ENCODE measurements around the gene CDC16. TPM values are rescaled to one million over a fixed set of nuclear protein-coding genes. Genes with fewer than 3 reads are reported as not detected.

Gene CDC16
- total and polyA plus RNA-seq, 7 experiments from 2014 or later, result 20.1 to 108 (median 78.3) TPM

DNA sequence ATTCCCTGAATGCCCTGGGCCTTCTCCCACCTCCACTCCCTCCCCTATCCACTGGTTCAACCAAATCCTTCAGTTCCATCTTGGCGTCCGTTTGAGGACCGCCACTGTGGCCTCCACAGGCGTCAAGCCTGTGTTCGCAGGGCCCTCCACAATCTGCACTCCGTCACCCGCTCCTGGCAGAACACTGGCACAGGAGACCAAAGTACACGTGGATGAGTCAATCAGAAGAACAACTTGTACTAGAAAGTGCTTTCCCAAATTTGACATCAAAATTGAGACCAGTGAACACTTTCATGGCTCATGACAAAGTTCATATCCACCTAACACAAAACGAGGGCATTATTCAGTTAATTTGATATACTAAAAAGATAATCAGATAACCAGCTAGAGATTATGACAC lies 6.5 kb upstream of the CDC16 start:
- peaks cover 27 to 38% (median 36%) of the 10 kb centered on the region in 7 donors for H3K4me1 Mint-ChIP-seq
- intact Hi-C loops (cut with micrococcal nuclease), result loop anchor here in 1 of 2 donors (5.0 kb wide), 1 partner anchor 181 kb away; no protein-coding TSS in a partner anchor
- Histone ChIP-seq H3K4me1 (ENCODE audit: control insufficient read depth in 2 of 2, insufficient read depth in 2 of 2, low read length in 2 of 2) (peaks cover 17 to 30% of the 10 kb centered on the region in 2 donors), H3K4me3 (ENCODE audit: low read length) (no peak overlapping the region), H3K36me3 (ENCODE audit: control insufficient read depth in 2 of 3, insufficient read depth in 3 of 3, low read length in 3 of 3) (no peaks in the 10 kb centered on the region), H3K27me3 (ENCODE audit: control insufficient read depth in 2 of 2, insufficient read depth in 2 of 2, low read length in 2 of 2) (no peaks in the 10 kb centered on the region), H3K27ac (ENCODE audit: low read depth, low read length) (no peak overlapping the region), H3K9me3 (ENCODE audit: control insufficient read depth in 2 of 3, low read length in 3 of 3) (no peaks in the 10 kb centered on the region)
- ATAC-seq, result no peak
- no peak for DNase-seq
- H3K27me3 Mint-ChIP-seq, result peaks cover 0 to 29% (median 4%) of the 10 kb centered on the region in 5 donors
- peak overlapping the region in 4 of 9 donors; percentile 45 to 95 (median 49) for H3K27ac Mint-ChIP-seq
- POLR2A ChIA-PET, result interaction anchor here (0.8 to 1.7 kb wide), 6 partner anchors 8 to 97 kb away, joined by 3 to 5 read pairs (median 4); no protein-coding TSS in a partner anchor
- H3K36me3 Mint-ChIP-seq, result peaks cover 0 to 2% (median 0%) of the 10 kb centered on the region in 5 donors
- H3K4me3 Mint-ChIP-seq, result peak overlapping the region in 1 of 10 donors; percentile 12
- CTCF ChIA-PET, result interaction anchor here (0.6 to 2.1 kb wide), 3 partner anchors 118 to 486 kb away, joined by 3 to 15 read pairs (median 3); no protein-coding TSS in a partner anchor
- peaks cover 0 to 4% (median 0%) of the 10 kb centered on the region in 11 donors for H3K9me3 Mint-ChIP-seq

DNA sequence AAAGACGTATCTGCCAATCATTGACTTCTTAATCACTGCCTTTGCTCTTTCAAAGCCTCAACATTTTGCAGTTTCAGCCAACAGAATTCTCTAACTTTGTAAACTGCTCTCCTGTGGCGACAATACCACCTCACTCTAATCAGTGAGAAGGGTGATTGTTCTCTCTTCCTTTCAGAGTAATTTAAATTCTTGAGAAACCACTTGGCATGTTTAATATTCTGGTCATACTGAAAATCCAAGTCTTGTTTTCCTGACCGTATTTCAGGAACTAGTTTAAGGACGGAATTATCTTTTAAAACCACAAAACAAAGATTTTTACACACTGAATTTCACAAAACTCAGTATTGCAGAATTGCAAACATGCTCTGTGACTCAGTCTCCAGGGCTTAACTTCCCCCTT lies 5.2 kb upstream of the CDC16 start:
- H3K27me3 Mint-ChIP-seq, result peaks cover 0 to 29% (median 4%) of the 10 kb centered on the region in 5 donors
- no peak overlapping the region for H3K27ac Mint-ChIP-seq
- intact Hi-C loops (cut with micrococcal nuclease), result loop anchor here in 1 of 2 donors (5.0 kb wide), 1 partner anchor 182 kb away; no protein-coding TSS in a partner anchor
- no peak for DNase-seq
- H3K9me3 Mint-ChIP-seq, result peaks cover 0 to 4% (median 0%) of the 10 kb centered on the region in 11 donors
- Histone ChIP-seq H3K9me3 (ENCODE audit: control insufficient read depth in 2 of 3, low read length in 3 of 3) (no peaks in the 10 kb centered on the region), H3K36me3 (ENCODE audit: control insufficient read depth in 2 of 3, insufficient read depth in 3 of 3, low read length in 3 of 3) (no peaks in the 10 kb centered on the region), H3K4me3 (ENCODE audit: low read length) (no peak overlapping the region), H3K27ac (ENCODE audit: low read depth, low read length) (no peak overlapping the region), H3K4me1 (ENCODE audit: control insufficient read depth in 2 of 2, insufficient read depth in 2 of 2, low read length in 2 of 2) (peaks cover 17 to 24% of the 10 kb centered on the region in 2 donors), H3K27me3 (ENCODE audit: control insufficient read depth in 2 of 2, insufficient read depth in 2 of 2, low read length in 2 of 2) (no peaks in the 10 kb centered on the region)
- no peak for ATAC-seq
- peaks cover 0 to 2% (median 0%) of the 10 kb centered on the region in 5 donors for H3K36me3 Mint-ChIP-seq
- CTCF ChIA-PET, result interaction anchor here (0.9 to 1.2 kb wide), 3 partner anchors 87 to 505 kb away, joined by 3 read pairs; no protein-coding TSS in a partner anchor
- H3K4me3 Mint-ChIP-seq, result no peak overlapping the region
- POLR2A ChIA-PET, result interaction anchor here (0.5 to 1.7 kb wide), 3 partner anchors 81 to 592 kb away, joined by 3 to 5 read pairs (median 3); no protein-coding TSS in a partner anchor
- peaks cover 25 to 35% (median 33%) of the 10 kb centered on the region in 7 donors for H3K4me1 Mint-ChIP-seq

DNA sequence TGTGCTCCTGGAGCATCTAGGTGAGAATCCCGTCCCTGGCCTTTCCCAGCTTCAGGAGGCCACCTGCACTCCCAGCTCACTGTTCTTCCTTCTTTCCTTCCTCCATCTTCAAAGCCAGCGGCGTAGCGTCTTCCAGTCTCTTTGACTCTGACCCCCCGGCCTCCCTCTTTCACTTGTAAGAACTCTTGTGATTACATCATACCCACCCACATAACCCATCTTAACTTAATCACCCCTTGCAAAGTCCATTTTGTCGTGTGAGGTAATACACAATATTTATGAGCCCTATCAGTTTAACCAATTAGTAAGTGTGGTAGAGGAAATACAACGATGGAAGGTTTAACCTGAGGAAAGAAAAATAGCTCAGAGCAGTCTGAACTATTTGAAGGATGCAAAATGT lies 4.6 kb upstream of the CDC16 start:
- no peaks in the 10 kb centered on the region for H3K27me3 ChIP-seq (ENCODE audit: control insufficient read depth in 2 of 2, insufficient read depth in 2 of 2, low read length in 2 of 2)
- peaks cover 0 to 29% (median 4%) of the 10 kb centered on the region in 5 donors for H3K27me3 Mint-ChIP-seq
- DNase-seq (no peak), ATAC-seq (no peak)
- POLR2A ChIA-PET, result interaction anchor here (0.6 to 0.9 kb wide), 4 partner anchors 68 to 298 kb away, joined by 3 read pairs; no protein-coding TSS in a partner anchor
- no peaks in the 10 kb centered on the region for H3K36me3 Mint-ChIP-seq
- intact Hi-C loops (cut with micrococcal nuclease), result no loop called here
- no peak overlapping the region for H3K27ac ChIP-seq (ENCODE audit: low read depth, low read length)
- peaks cover 20 to 30% (median 28%) of the 10 kb centered on the region in 7 donors for H3K4me1 Mint-ChIP-seq
- H3K9me3 ChIP-seq (ENCODE audit: control insufficient read depth in 2 of 3, low read length in 3 of 3), result no peaks in the 10 kb centered on the region
- H3K36me3 ChIP-seq (ENCODE audit: control insufficient read depth in 2 of 3, insufficient read depth in 3 of 3, low read length in 3 of 3), result no peaks in the 10 kb centered on the region
- H3K4me1 ChIP-seq (ENCODE audit: control insufficient read depth in 2 of 2, insufficient read depth in 2 of 2, low read length in 2 of 2), result peaks cover 17 to 18% of the 10 kb centered on the region in 2 donors
- no peak overlapping the region for H3K4me3 Mint-ChIP-seq
- no peak overlapping the region for H3K4me3 ChIP-seq (ENCODE audit: low read length)
- peak overlapping the region in 1 of 9 donors; percentile 38 for H3K27ac Mint-ChIP-seq
- CTCF ChIA-PET, result interaction anchor here (1.0 kb wide), 1 partner anchor 87 kb away, joined by 3 read pairs; no protein-coding TSS in a partner anchor
- peaks cover 0 to 2% (median 0%) of the 10 kb centered on the region in 11 donors for H3K9me3 Mint-ChIP-seq

DNA sequence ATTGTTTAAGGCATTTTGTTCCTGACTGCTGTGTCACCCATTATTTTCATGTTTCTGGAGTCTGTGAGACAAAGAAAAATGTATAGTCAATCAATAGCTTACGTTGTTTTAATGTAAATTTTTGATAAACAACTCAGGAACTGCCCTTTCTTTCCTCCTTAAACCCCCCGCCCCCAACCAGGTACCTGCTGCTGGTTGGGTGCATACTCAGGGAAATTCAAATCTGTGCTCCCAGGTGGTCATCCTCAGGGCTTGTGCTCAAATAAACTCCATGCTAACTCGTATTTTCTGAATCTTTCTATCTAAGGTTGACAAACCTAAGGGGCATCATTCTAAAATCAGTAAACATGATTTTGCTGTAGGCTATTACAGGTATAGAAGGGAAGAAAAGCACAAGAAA lies 4.1 kb upstream of the CDC16 start:
- ChIA-PET POLR2A (interaction anchor here (0.8 to 0.9 kb wide), 2 partner anchors 68 to 101 kb away, joined by 3 read pairs; no protein-coding TSS in a partner anchor), CTCF (no interaction called here)
- Mint-ChIP-seq H3K27ac (peak overlapping the region in 2 of 9 donors; percentile 43 to 65), H3K27me3 (peaks cover 0 to 29% (median 4%) of the 10 kb centered on the region in 5 donors), H3K4me3 (no peak overlapping the region), H3K4me1 (peaks cover 22 to 33% (median 28%) of the 10 kb centered on the region in 7 donors), H3K36me3 (no peaks in the 10 kb centered on the region), H3K9me3 (peaks cover 0 to 2% (median 0%) of the 10 kb centered on the region in 11 donors)
- ATAC-seq (no peak), DNase-seq (no peak)
- Histone ChIP-seq H3K4me1 (ENCODE audit: control insufficient read depth in 2 of 2, insufficient read depth in 2 of 2, low read length in 2 of 2) (peaks cover 19 to 20% of the 10 kb centered on the region in 2 donors), H3K4me3 (ENCODE audit: low read length) (no peak overlapping the region), H3K27me3 (ENCODE audit: control insufficient read depth in 2 of 2, insufficient read depth in 2 of 2, low read length in 2 of 2) (no peaks in the 10 kb centered on the region), H3K9me3 (ENCODE audit: control insufficient read depth in 2 of 3, low read length in 3 of 3) (no peaks in the 10 kb centered on the region), H3K27ac (ENCODE audit: low read depth, low read length) (no peak overlapping the region), H3K36me3 (ENCODE audit: control insufficient read depth in 2 of 3, insufficient read depth in 3 of 3, low read length in 3 of 3) (no peaks in the 10 kb centered on the region)
- intact Hi-C loops (cut with micrococcal nuclease), result no loop called here

DNA sequence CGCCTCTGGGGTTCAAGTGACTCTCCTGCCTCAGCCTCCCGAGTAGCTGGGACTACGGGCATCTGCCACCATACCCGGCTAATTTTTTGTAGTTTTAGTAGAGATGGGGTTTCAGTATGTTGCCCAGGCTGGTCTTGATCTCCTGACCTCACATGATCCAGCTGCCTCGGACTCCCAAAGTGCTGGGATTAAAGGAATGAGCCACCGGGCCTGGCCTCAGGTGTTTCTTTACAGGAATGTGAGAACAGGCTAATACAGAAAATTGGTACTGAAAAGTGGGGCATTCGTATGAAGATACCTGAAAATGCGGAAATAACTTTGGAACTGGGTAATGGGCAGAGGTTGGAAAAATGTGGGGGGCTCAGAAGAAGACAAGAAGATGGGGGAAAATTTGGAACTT lies 2.8 kb upstream of the CDC16 start:
- no peaks in the 10 kb centered on the region for H3K9me3 ChIP-seq (ENCODE audit: control insufficient read depth in 2 of 3, low read length in 3 of 3)
- no peak for ATAC-seq
- H3K36me3 ChIP-seq (ENCODE audit: control insufficient read depth in 2 of 3, insufficient read depth in 3 of 3, low read length in 3 of 3), result no peaks in the 10 kb centered on the region
- H3K27ac Mint-ChIP-seq, result peak overlapping the region in 1 of 9 donors; percentile 10
- POLR2A ChIA-PET, result interaction anchor here (0.6 kb wide), 1 partner anchor 43 kb away, joined by 3 read pairs; no protein-coding TSS in a partner anchor
- H3K4me3 ChIP-seq (ENCODE audit: low read length), result no peak overlapping the region
- CTCF ChIA-PET, result no interaction called here
- peaks cover 13 to 14% of the 10 kb centered on the region in 2 donors for H3K4me1 ChIP-seq (ENCODE audit: control insufficient read depth in 2 of 2, insufficient read depth in 2 of 2, low read length in 2 of 2)
- no peak for DNase-seq
- H3K4me1 Mint-ChIP-seq, result peaks cover 17 to 29% (median 26%) of the 10 kb centered on the region in 7 donors
- H3K27ac ChIP-seq (ENCODE audit: low read depth, low read length), result no peak overlapping the region
- H3K36me3 Mint-ChIP-seq, result no peaks in the 10 kb centered on the region
- peak overlapping the region in 2 of 10 donors; percentile 19 to 28 for H3K4me3 Mint-ChIP-seq
- intact Hi-C loops (cut with micrococcal nuclease), result no loop called here
- H3K9me3 Mint-ChIP-seq, result peaks cover 0 to 2% (median 0%) of the 10 kb centered on the region in 11 donors
- H3K27me3 Mint-ChIP-seq, result peaks cover 0 to 29% (median 4%) of the 10 kb centered on the region in 5 donors
- no peaks in the 10 kb centered on the region for H3K27me3 ChIP-seq (ENCODE audit: control insufficient read depth in 2 of 2, insufficient read depth in 2 of 2, low read length in 2 of 2)

DNA sequence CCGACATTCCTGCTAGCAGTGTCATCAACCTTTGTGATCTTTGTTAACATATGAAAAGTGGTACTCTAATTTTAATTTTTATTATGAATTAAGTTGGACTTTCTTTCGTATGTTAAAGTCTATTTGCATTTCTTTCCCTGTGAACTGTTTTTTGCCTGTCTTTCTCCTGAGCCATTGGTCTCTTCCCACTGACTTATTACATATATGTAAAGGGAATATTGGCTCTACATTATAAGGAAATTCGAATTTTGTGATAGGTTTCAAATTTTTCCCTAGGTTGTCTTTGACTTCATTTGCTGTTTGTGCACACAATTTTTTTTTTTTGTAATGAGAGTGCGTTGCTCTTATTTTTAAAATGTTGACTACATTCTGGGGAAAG lies 442 bp upstream of the CDC16 start:
- peak overlapping the region; percentile 87 for H3K4me3 ChIP-seq (ENCODE audit: low read length)

More for the DNA sequence above, 442 bp upstream of the CDC16 start:
- peaks cover 0 to 2% (median 0%) of the 10 kb centered on the region in 11 donors for H3K9me3 Mint-ChIP-seq
- DNase-seq (no peak), ATAC-seq (no peak)
- H3K4me3 Mint-ChIP-seq, result peak overlapping the region; percentile 82 to 93 (median 88)
- peak overlapping the region; percentile 79 for H3K27ac ChIP-seq (ENCODE audit: low read depth, low read length)
- intact Hi-C loops (cut with micrococcal nuclease), result loop anchor here (2.0 kb wide), 3 partner anchors 47 to 417 kb away; partner anchors contain the start of gene UPF3A (in 1 of the 2)
- ChIA-PET CTCF (no interaction called here), POLR2A (no interaction called here)
- H3K27me3 ChIP-seq (ENCODE audit: control insufficient read depth in 2 of 2, insufficient read depth in 2 of 2, low read length in 2 of 2), result no peaks in the 10 kb centered on the region
- peaks cover 22 to 28% (median 26%) of the 10 kb centered on the region in 7 donors for H3K4me1 Mint-ChIP-seq
- H3K27ac Mint-ChIP-seq, result peak overlapping the region; percentile 78 to 91 (median 86)
- peaks cover 11 to 15% (median 12%) of the 10 kb centered on the region in 5 donors for H3K36me3 Mint-ChIP-seq
- H3K9me3 ChIP-seq (ENCODE audit: control insufficient read depth in 2 of 3, low read length in 3 of 3), result no peaks in the 10 kb centered on the region
- peaks cover 4 to 21% (median 12%) of the 10 kb centered on the region in 3 experiments for H3K36me3 ChIP-seq (ENCODE audit: control insufficient read depth in 2 of 3, insufficient read depth in 3 of 3, low read length in 3 of 3)
- H3K4me1 ChIP-seq (ENCODE audit: control insufficient read depth in 2 of 2, insufficient read depth in 2 of 2, low read length in 2 of 2), result peaks cover 9 to 11% of the 10 kb centered on the region in 2 donors
- peaks cover 0 to 18% (median 4%) of the 10 kb centered on the region in 5 donors for H3K27me3 Mint-ChIP-seq
